ENCODE results near the gene SEMA3F.

DNA sequence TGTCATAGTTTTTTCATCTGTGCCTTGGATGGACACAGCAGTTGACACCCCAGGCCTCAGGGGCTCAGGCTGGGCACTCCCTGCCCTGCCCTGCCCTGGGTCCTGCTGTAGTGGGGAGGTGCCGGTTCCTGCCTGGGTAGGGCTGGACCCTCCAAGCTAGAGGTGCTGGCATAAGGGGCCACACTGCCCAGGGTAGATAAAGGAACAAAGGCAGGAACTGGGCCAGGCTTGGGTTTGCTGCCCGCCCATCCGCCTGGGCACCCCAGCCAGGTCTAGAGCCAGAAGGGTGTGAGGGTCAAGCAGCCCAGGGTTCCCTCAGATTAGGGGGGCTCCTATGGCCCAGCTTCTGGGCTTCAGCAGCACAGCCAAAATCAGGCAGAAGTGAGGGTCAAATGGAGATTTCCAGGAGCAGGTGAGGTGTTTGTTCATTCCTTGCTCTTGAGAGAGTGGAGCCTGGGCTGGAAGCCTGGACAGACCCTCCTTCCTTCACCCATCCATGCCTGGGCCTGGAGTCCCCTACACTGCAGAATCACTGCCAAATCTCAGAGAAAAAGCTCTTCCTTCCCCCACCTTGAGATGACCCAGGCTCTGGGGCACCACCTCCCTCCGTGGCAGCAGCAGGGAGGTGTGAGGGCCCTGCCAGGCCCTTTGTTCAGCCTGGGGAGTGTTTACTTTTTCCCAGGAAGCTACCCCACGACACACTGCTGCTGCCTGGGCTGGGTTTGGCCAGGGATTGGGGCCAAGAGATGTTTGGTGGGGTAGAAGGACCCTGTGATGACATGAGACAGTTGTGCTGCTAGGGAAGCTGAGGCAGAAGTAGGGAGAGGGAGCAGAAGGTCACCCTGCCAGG lies 7.1 kb downstream of the SEMA3F start:
- TF ChIP-seq, protein P1, sequence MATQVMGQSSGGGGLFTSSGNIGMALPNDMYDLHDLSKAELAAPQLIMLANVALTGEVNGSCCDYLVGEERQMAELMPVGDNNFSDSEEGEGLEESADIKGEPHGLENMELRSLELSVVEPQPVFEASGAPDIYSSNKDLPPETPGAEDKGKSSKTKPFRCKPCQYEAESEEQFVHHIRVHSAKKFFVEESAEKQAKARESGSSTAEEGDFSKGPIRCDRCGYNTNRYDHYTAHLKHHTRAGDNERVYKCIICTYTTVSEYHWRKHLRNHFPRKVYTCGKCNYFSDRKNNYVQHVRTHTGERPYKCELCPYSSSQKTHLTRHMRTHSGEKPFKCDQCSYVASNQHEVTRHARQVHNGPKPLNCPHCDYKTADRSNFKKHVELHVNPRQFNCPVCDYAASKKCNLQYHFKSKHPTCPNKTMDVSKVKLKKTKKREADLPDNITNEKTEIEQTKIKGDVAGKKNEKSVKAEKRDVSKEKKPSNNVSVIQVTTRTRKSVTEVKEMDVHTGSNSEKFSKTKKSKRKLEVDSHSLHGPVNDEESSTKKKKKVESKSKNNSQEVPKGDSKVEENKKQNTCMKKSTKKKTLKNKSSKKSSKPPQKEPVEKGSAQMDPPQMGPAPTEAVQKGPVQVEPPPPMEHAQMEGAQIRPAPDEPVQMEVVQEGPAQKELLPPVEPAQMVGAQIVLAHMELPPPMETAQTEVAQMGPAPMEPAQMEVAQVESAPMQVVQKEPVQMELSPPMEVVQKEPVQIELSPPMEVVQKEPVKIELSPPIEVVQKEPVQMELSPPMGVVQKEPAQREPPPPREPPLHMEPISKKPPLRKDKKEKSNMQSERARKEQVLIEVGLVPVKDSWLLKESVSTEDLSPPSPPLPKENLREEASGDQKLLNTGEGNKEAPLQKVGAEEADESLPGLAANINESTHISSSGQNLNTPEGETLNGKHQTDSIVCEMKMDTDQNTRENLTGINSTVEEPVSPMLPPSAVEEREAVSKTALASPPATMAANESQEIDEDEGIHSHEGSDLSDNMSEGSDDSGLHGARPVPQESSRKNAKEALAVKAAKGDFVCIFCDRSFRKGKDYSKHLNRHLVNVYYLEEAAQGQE (IDR thresholded peaks at IDR 0.05; ENCODE audit: insufficient replicate concordance, low read depth) = no peak
- no peak for TF ChIP-seq POLR2AphosphoS5 (IDR thresholded peaks at IDR 0.05; ENCODE audit: low read depth)
- TF ChIP-seq, protein P2, sequence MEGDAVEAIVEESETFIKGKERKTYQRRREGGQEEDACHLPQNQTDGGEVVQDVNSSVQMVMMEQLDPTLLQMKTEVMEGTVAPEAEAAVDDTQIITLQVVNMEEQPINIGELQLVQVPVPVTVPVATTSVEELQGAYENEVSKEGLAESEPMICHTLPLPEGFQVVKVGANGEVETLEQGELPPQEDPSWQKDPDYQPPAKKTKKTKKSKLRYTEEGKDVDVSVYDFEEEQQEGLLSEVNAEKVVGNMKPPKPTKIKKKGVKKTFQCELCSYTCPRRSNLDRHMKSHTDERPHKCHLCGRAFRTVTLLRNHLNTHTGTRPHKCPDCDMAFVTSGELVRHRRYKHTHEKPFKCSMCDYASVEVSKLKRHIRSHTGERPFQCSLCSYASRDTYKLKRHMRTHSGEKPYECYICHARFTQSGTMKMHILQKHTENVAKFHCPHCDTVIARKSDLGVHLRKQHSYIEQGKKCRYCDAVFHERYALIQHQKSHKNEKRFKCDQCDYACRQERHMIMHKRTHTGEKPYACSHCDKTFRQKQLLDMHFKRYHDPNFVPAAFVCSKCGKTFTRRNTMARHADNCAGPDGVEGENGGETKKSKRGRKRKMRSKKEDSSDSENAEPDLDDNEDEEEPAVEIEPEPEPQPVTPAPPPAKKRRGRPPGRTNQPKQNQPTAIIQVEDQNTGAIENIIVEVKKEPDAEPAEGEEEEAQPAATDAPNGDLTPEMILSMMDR (IDR thresholded peaks at IDR 0.05; ENCODE audit: insufficient read depth, low read length) = no peak
- no peak for TF ChIP-seq GABPA (IDR thresholded peaks at IDR 0.05; ENCODE audit: low read depth)
